PFSK-1 (cell line): ENCODE measurements around the gene KCNG3.

Experiments used
- FOXP2 ChIP-seq: optimal IDR thresholded peaks from 2 replicates; pipeline ENCODE3; 2011; ENCODE audit warnings: borderline replicate concordance, control low read depth, inconsistent platforms; ENCODE audit not compliant: insufficient read depth; ENCODE audit errors: extremely low read length, extremely low read depth
- POLR2AphosphoS5 ChIP-seq: IDR thresholded peaks from 2 replicates; pipeline ENCODE4 v1.6.1; 2012; ENCODE audit warnings: low read depth, mild to moderate bottlenecking, control low read depth, low read length, moderate library complexity
- REST ChIP-seq, 2 experiments: IDR thresholded peaks; 2 replicates each; pipeline versions ENCODE4 v1.6.1 to v1.8.0; 2011 to 2012; ENCODE audit warnings: low read depth in 2 of 2, low read length in 2 of 2, control low read depth in 1 of 2, inconsistent platforms in 1 of 2, mild to moderate bottlenecking in 1 of 2, moderate library complexity in 1 of 2; ENCODE audit not compliant: insufficient read depth in 1 of 2
- SIN3A ChIP-seq: IDR thresholded peaks from 2 replicates; pipeline ENCODE4 v1.6.1; 2012; ENCODE audit warnings: mild to moderate bottlenecking, low read length, moderate library complexity, borderline replicate concordance; ENCODE audit not compliant: insufficient read depth
- TAF1 ChIP-seq: IDR thresholded peaks from 2 replicates; pipeline ENCODE4 v1.6.1; 2012; ENCODE audit warnings: low read length, control low read depth, borderline replicate concordance; ENCODE audit not compliant: insufficient read depth

Gene KCNG3

GRCh38 chr2:42392191-42392590 is 101.6 kb downstream of the KCNG3 start:
- TF ChIP-seq TAF1: no peak
- TF ChIP-seq POLR2AphosphoS5: no peak
- TF ChIP-seq REST (IDR thresholded peaks at IDR 0.05; ENCODE audit: insufficient read depth in 1 of 2, low read depth in 2 of 2, low read length in 2 of 2): no peak
- no peak for TF ChIP-seq FOXP2
- no peak for TF ChIP-seq SIN3A
